ENCODE results near the gene COBLL1. TPM values are rescaled to one million over a fixed set of nuclear protein-coding genes. Genes with fewer than 3 reads are reported as not detected.

The COBLL1 gene
- total RNA-seq, 1 experiment from 2014 or later: 3.6 TPM

- H3K9ac ChIP-seq (ENCODE audit: low read length): no peak overlapping the region
- no peaks in the 10 kb centered on the region for H3K4me1 ChIP-seq (ENCODE audit: insufficient read depth, low read length)
- intact Hi-C loops (cut with micrococcal nuclease): loop anchor here (5.0 kb wide), 1 partner anchor 55 kb away; no protein-coding TSS in a partner anchor
- H3K27ac ChIP-seq (ENCODE audit: low read length): no peak overlapping the region
- DNase-seq (no peak), ATAC-seq (no peak)
- H3K9me2 ChIP-seq (replicated peaks; ENCODE audit: low read length): no peaks in the 10 kb centered on the region
- H3K27me3 ChIP-seq (ENCODE audit: low read length): no peaks in the 10 kb centered on the region
- H3K79me2 ChIP-seq (ENCODE audit: low read length): no peaks in the 10 kb centered on the region
- TF ChIP-seq EZH2 (IDR thresholded peaks at IDR 0.05; ENCODE audit: low read length, unreplicated experiment): no peak
- no peak for TF ChIP-seq EZH2phosphoT487 (IDR thresholded peaks at IDR 0.05; ENCODE audit: borderline replicate concordance, low read length)
- TF ChIP-seq, protein P1, sequence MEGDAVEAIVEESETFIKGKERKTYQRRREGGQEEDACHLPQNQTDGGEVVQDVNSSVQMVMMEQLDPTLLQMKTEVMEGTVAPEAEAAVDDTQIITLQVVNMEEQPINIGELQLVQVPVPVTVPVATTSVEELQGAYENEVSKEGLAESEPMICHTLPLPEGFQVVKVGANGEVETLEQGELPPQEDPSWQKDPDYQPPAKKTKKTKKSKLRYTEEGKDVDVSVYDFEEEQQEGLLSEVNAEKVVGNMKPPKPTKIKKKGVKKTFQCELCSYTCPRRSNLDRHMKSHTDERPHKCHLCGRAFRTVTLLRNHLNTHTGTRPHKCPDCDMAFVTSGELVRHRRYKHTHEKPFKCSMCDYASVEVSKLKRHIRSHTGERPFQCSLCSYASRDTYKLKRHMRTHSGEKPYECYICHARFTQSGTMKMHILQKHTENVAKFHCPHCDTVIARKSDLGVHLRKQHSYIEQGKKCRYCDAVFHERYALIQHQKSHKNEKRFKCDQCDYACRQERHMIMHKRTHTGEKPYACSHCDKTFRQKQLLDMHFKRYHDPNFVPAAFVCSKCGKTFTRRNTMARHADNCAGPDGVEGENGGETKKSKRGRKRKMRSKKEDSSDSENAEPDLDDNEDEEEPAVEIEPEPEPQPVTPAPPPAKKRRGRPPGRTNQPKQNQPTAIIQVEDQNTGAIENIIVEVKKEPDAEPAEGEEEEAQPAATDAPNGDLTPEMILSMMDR (conservative IDR thresholded peaks at IDR 0.05; ENCODE audit: low read depth, low read length): no peak
- CTCF ChIA-PET: no interaction called here
- H2AFZ ChIP-seq (ENCODE audit: low read length): no peak overlapping the region
- H4K20me1 ChIP-seq (ENCODE audit: low read length): no peaks in the 10 kb centered on the region
- H3K4me3 ChIP-seq (ENCODE audit: low read length): no peak overlapping the region
- H3K9me3 ChIP-seq (ENCODE audit: low read length): no peaks in the 10 kb centered on the region
- POLR2A ChIA-PET (ENCODE audit: unreplicated experiment): no interaction called here
- H3K4me2 ChIP-seq (ENCODE audit: low read length): no peak overlapping the region
- no TSS peak for BruUV-seq (replicated peaks)
- H3K36me3 ChIP-seq (ENCODE audit: low read depth, low read length): no peaks in the 10 kb centered on the region
- no peaks in the 10 kb centered on the region for H3F3A ChIP-seq (ENCODE audit: low read length, unreplicated experiment)
Observed at GRCh38 chr2:164812378-164812777, 29.2 kb downstream of the COBLL1 start.

DNA sequence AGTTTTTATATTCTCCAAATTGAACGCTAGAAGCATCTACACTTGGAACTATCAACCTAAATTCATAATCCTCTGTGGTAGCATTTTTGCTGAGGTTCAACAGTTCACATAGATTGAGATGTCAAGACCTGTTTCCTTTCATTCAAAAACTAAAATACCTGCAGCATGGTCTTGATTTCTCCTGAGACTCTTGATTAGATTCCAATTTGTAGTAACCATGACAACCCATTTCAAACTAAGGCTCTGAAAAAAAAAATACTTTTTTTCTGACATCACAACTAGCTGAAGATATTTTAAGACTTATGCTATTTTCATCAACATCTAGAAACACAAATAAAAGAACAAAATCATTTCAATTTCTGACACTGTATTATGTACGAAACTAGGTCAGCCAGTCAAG, 29.8 kb downstream of the COBLL1 start:
- Histone ChIP-seq H3K9me3 (ENCODE audit: low read length) (no peaks in the 10 kb centered on the region), H3K9ac (ENCODE audit: low read length) (no peak overlapping the region), H3K36me3 (ENCODE audit: low read depth, low read length) (no peaks in the 10 kb centered on the region), H2AFZ (ENCODE audit: low read length) (no peak overlapping the region), H4K20me1 (ENCODE audit: low read length) (no peaks in the 10 kb centered on the region), H3K4me1 (ENCODE audit: insufficient read depth, low read length) (no peaks in the 10 kb centered on the region), H3K27me3 (ENCODE audit: low read length) (no peaks in the 10 kb centered on the region), H3K79me2 (ENCODE audit: low read length) (no peaks in the 10 kb centered on the region), H3K9me2 (replicated peaks; ENCODE audit: low read length) (no peaks in the 10 kb centered on the region), H3K27ac (ENCODE audit: low read length) (no peak overlapping the region), H3K4me3 (ENCODE audit: low read length) (no peak overlapping the region), H3K4me2 (ENCODE audit: low read length) (no peak overlapping the region), H3F3A (ENCODE audit: low read length, unreplicated experiment) (no peaks in the 10 kb centered on the region)
- DNase-seq (no peak), ATAC-seq (no peak)
- intact Hi-C loops (cut with micrococcal nuclease): loop anchor here (5.0 kb wide), 1 partner anchor 55 kb away; no protein-coding TSS in a partner anchor
- no TSS peak for BruUV-seq (replicated peaks)
- CTCF ChIA-PET: no interaction called here
- POLR2A ChIA-PET (ENCODE audit: unreplicated experiment): no interaction called here
- TF ChIP-seq, protein P1 (conservative IDR thresholded peaks at IDR 0.05; ENCODE audit: low read depth, low read length): no peak
- TF ChIP-seq EZH2phosphoT487 (IDR thresholded peaks at IDR 0.05; ENCODE audit: borderline replicate concordance, low read length): no peak
- TF ChIP-seq EZH2 (IDR thresholded peaks at IDR 0.05; ENCODE audit: low read length, unreplicated experiment): no peak

GRCh38 chr2:164810843-164811242, 30.8 kb downstream of the COBLL1 start:
- no peak overlapping the region for H2AFZ ChIP-seq (ENCODE audit: low read length)
- no peaks in the 10 kb centered on the region for H3K9me3 ChIP-seq (ENCODE audit: low read length)
- DNase-seq (no peak), ATAC-seq (no peak)
- H3K27ac ChIP-seq (ENCODE audit: low read length): no peak overlapping the region
- POLR2A ChIA-PET (ENCODE audit: unreplicated experiment): no interaction called here
- CTCF ChIA-PET: no interaction called here
- BruUV-seq (replicated peaks): no TSS peak
- intact Hi-C loops (cut with micrococcal nuclease): loop anchor here (5.0 kb wide), 1 partner anchor 54 kb away; no protein-coding TSS in a partner anchor
- H3K9me2 ChIP-seq (replicated peaks; ENCODE audit: low read length): no peaks in the 10 kb centered on the region
- H3K36me3 ChIP-seq (ENCODE audit: low read depth, low read length): no peaks in the 10 kb centered on the region
- no peak overlapping the region for H3K4me2 ChIP-seq (ENCODE audit: low read length)
- TF ChIP-seq EZH2phosphoT487 (IDR thresholded peaks at IDR 0.05; ENCODE audit: borderline replicate concordance, low read length): no peak
- no peak for TF ChIP-seq EZH2 (IDR thresholded peaks at IDR 0.05; ENCODE audit: low read length, unreplicated experiment)
- TF ChIP-seq, protein P1 (conservative IDR thresholded peaks at IDR 0.05; ENCODE audit: low read depth, low read length): no peak
- H3K79me2 ChIP-seq (ENCODE audit: low read length): no peaks in the 10 kb centered on the region
- no peaks in the 10 kb centered on the region for H3K4me1 ChIP-seq (ENCODE audit: insufficient read depth, low read length)
- no peak overlapping the region for H3K4me3 ChIP-seq (ENCODE audit: low read length)
- H3F3A ChIP-seq (ENCODE audit: low read length, unreplicated experiment): no peaks in the 10 kb centered on the region
- no peaks in the 10 kb centered on the region for H3K27me3 ChIP-seq (ENCODE audit: low read length)
- H4K20me1 ChIP-seq (ENCODE audit: low read length): no peaks in the 10 kb centered on the region
- H3K9ac ChIP-seq (ENCODE audit: low read length): no peak overlapping the region

All from PC-3 (cell line).